K562 (cell line): ENCODE measurements around the gene FUBP3. TPM values are rescaled to one million over a fixed set of nuclear protein-coding genes. Genes with fewer than 3 reads are reported as not detected.
A peak's percentile ranks its signal among the peaks of the same experiment; 100 is the strongest.

Experiments used
- GABPB1 ChIP-seq: sonication (generic); formaldehyde crosslinking; IDR thresholded peaks from 2 replicates; pipeline ENCODE4 v1.8.0; 2022; ENCODE audit warnings: mild to moderate bottlenecking, missing genetic modification reagents
- KDM4B ChIP-seq, 2 experiments: fragments of 450-650 bp in 1 of 2; sonication (generic) in 1 of 2; IDR thresholded peaks; 2 replicates each; pipeline ENCODE4 v1.6.1; 2016 to 2017; ENCODE audit warnings: borderline replicate concordance in 2 of 2, antibody characterized with exemption in 1 of 2, low read depth in 1 of 2, mild to moderate bottlenecking in 1 of 2
- MAFK ChIP-seq: IDR thresholded peaks from 2 replicates; pipeline ENCODE4 v1.6.1; 2011; ENCODE audit warnings: low read length, improper control_type of control experiment
- MIER1 ChIP-seq: fragments of 450-650 bp; IDR thresholded peaks from 2 replicates; pipeline ENCODE4 v1.6.1; 2016; ENCODE audit warnings: antibody characterized with exemption, mild to moderate bottlenecking, low read depth
- MYC ChIP-seq, 2 experiments: fragments of 250-450 bp in 1 of 2; sonication (Bioruptor Pico) in 1 of 2; IDR thresholded peaks; 2 replicates each; pipeline versions ENCODE4 v1.5.1 to v1.6.1; 2012 to 2021; ENCODE audit warnings: low read depth in 2 of 2, borderline replicate concordance in 1 of 2, improper control_type of control experiment in 1 of 2, low read length in 1 of 2, mild to moderate bottlenecking in 1 of 2, moderate library complexity in 1 of 2
- POLR2AphosphoS5 ChIP-seq: IDR thresholded peaks from 2 replicates; pipeline ENCODE4 v1.6.1; 2011; ENCODE audit warnings: mild to moderate bottlenecking, low read depth, low read length, moderate library complexity; ENCODE audit not compliant: control insufficient read depth, insufficient read depth
- SAP30 ChIP-seq: fragments of 200-600 bp; sonication (generic); IDR thresholded peaks from 2 replicates; pipeline ENCODE4 v1.6.1; 2012; ENCODE audit warnings: borderline replicate concordance, low read depth, mild to moderate bottlenecking, moderate library complexity, low read length, control low read depth, inconsistent platforms; ENCODE audit not compliant: insufficient read depth, poor library complexity, severe bottlenecking
- TCF3 ChIP-seq: sonication (generic); formaldehyde crosslinking; IDR thresholded peaks from 2 replicates; pipeline ENCODE4 v1.4.0; 2020; ENCODE audit warnings: mild to moderate bottlenecking, missing genetic modification reagents
- TOE1 ChIP-seq, 2 experiments: fragments of 450-650 bp in 1 of 2; sonication (generic) in 1 of 2; formaldehyde crosslinking in 1 of 2; IDR thresholded peaks; 2 replicates each; pipeline versions ENCODE4 v1.7.1 to v1.8.0; 2016 to 2022; ENCODE audit warnings: borderline replicate concordance in 2 of 2, mild to moderate bottlenecking in 2 of 2, antibody characterized with exemption in 1 of 2, inconsistent platforms in 1 of 2, low read depth in 1 of 2, missing genetic modification reagents in 1 of 2, moderate library complexity in 1 of 2
- U2AF2 ChIP-seq: fragments of 200-400 bp; formaldehyde crosslinking; optimal IDR thresholded peaks from 2 replicates; pipeline ENCODE3; 2017; ENCODE audit warnings: low read depth, mild to moderate bottlenecking, low read length
- XRCC3 ChIP-seq: fragments of 450-650 bp; IDR thresholded peaks from 2 replicates; pipeline ENCODE4 v1.6.1; 2017; ENCODE audit warnings: mild to moderate bottlenecking, moderate library complexity
- ZFX ChIP-seq: sonication (generic); formaldehyde crosslinking; IDR thresholded peaks from 2 replicates; pipeline ENCODE4 v1.8.0; 2022; ENCODE audit warnings: mild to moderate bottlenecking, missing genetic modification reagents, moderate library complexity
- ZNF239 ChIP-seq: fragments of 250-450 bp; sonication (Bioruptor Pico); IDR thresholded peaks from 2 replicates; pipeline ENCODE4 v1.4.0; 2020; ENCODE audit warnings: mild to moderate bottlenecking
- polyA plus RNA-seq, 8 experiments: library from polyadenylated mRNA; depleted of rRNA in 4 of 8; stranded (reverse) in 5 of 8; unstranded in 3 of 8; fragments of >200 nt; fragmentation: Nextera tagmentation in 2 of 8; fragmentation: Illumina TruSeq in 1 of 8; extraction: Ambion mirVana in 2 of 8; extraction: Trizol in 1 of 8; gene quantifications; 2 replicates each; pipeline versions ENCODE4 v1.2.1 to v1.2.3, GENCODE V29; 2011 to 2014; ENCODE audit warnings: inconsistent platforms in 1 of 8, missing spikeins in 1 of 8
- total RNA-seq, 7 experiments: library from RNA; depleted of rRNA in 6 of 7; stranded (reverse); fragments of >200 nt in 6 of 7; fragmentation: Illumina TruSeq in 2 of 7; extraction: Trizol in 2 of 7; gene quantifications; 2 replicates each; pipeline versions ENCODE4 v1.2.1 to v1.2.3, GENCODE V29; 2011 to 2021; ENCODE audit warnings: low replicate concordance in 1 of 7
- TF ChIP-seq, protein P1 (sequence below), 3 experiments: fragments of 200-800 bp in 1 of 3; fragments of 250-450 bp in 1 of 3; fragments of 450-650 bp in 1 of 3; sonication (Bioruptor Pico) in 1 of 3; sonication (Bioruptor generic) in 1 of 3; formaldehyde crosslinking in 1 of 3; IDR thresholded peaks; 2 replicates each; pipeline versions ENCODE4 v1.6.1 to v1.8.0; 2016 to 2022; ENCODE audit warnings: mild to moderate bottlenecking in 2 of 3, missing genetic modification characterization in 2 of 3, missing compliant biosample characterization in 1 of 3, moderate library complexity in 1 of 3
- TF ChIP-seq, protein P2 (sequence below): sonication (generic); formaldehyde crosslinking; IDR thresholded peaks from 2 replicates; pipeline ENCODE4 v1.8.0; 2022; ENCODE audit warnings: mild to moderate bottlenecking, low read depth, missing genetic modification reagents
- TF ChIP-seq, protein P3 (sequence below): fragments of 450-650 bp; IDR thresholded peaks from one replicate; pipeline ENCODE4 v1.6.1; 2018; ENCODE audit warnings: mild to moderate bottlenecking, moderate library complexity; ENCODE audit not compliant: partially characterized antibody
- TF ChIP-seq, protein P4 (sequence below), 2 experiments: fragments of 450-650 bp in 1 of 2; sonication (generic) in 1 of 2; formaldehyde crosslinking; conservative IDR thresholded peaks; 2 replicates each; pipeline versions ENCODE4 v1.4.0 to v1.8.1; 2020 to 2022; ENCODE audit warnings: mild to moderate bottlenecking in 1 of 2, missing genetic modification reagents in 1 of 2

The FUBP3 gene
- total and polyA plus RNA-seq, 9 of the 15 experiments (the other 6 are each of a cell fraction or from before 2014, with no cell fraction given): 3.0 to 64.0 (median 48.1) TPM

DNA sequence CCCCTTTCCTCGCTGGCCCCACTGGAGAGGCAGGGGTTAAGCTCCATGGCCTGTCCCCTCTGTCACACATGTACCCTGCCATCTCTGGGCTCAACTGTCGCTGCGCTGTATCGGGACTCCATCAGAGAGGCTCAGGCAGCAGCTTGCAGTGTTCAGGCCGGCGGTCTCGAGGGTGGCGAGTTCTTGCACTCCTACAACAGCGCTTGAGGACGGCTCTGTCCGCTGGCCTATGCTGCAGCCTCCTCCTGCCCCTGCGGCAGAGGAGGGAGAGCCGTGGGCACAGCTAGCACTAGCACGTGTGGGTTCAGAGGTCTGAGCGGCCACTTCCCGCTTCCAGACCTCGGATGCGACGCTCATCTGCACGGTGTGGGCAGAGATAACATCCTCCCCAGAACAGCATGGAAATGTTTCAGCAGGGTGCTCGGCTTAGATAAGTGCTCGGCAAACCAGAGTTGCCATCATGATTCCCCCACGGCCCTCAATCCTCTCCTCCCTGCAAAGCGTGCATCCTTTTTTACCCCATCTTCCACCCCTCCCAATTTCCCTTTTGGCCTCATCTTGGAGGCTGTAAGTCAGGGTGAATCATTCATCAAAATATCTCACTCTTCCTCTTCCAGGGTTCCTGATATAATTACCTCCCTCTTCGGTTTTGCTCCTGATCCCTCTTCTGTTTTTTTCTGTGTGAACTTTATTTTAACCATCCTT is 41.9 kb upstream of the FUBP3 start (continued):
- TF ChIP-seq MYC (IDR thresholded peaks at IDR 0.05; ENCODE audit: low read depth, low read length) (peak; percentile 94), MYC (CRISPR knock-in tag; IDR thresholded peaks at IDR 0.05; ENCODE audit: borderline replicate concordance, low read depth) (0 out of 2 replicates have a peak, but pooled peaks have one; percentile 30), XRCC3 (no peak), ZNF239 (CRISPR knock-in tag) (peak; percentile 50; the same call in 1 of the 2 replicates), SAP30 (peak; percentile 42), GABPB1 (CRISPR knock-in tag) (peak; percentile 66), TCF3 (peak; percentile 99), TOE1 (IDR thresholded peaks at IDR 0.05; ENCODE audit: borderline replicate concordance) (peak; percentile 79), TOE1 (CRISPR knock-in tag; IDR thresholded peaks at IDR 0.05; ENCODE audit: borderline replicate concordance, low read depth) (no peak), U2AF2 (no peak), KDM4B (IDR thresholded peaks at IDR 0.05; ENCODE audit: borderline replicate concordance in 2 of 2, low read depth in 1 of 2) (peak in 1 of 2 experiments; percentile 77; a peak in 1 of 4 replicates), POLR2AphosphoS5 (peak; percentile 96), MAFK (no peak), MIER1 (0 out of 2 replicates have a peak, but pooled peaks have one; percentile 36), ZFX (CRISPR knock-in tag) (peak; percentile 39)
- TF ChIP-seq, protein P1, sequence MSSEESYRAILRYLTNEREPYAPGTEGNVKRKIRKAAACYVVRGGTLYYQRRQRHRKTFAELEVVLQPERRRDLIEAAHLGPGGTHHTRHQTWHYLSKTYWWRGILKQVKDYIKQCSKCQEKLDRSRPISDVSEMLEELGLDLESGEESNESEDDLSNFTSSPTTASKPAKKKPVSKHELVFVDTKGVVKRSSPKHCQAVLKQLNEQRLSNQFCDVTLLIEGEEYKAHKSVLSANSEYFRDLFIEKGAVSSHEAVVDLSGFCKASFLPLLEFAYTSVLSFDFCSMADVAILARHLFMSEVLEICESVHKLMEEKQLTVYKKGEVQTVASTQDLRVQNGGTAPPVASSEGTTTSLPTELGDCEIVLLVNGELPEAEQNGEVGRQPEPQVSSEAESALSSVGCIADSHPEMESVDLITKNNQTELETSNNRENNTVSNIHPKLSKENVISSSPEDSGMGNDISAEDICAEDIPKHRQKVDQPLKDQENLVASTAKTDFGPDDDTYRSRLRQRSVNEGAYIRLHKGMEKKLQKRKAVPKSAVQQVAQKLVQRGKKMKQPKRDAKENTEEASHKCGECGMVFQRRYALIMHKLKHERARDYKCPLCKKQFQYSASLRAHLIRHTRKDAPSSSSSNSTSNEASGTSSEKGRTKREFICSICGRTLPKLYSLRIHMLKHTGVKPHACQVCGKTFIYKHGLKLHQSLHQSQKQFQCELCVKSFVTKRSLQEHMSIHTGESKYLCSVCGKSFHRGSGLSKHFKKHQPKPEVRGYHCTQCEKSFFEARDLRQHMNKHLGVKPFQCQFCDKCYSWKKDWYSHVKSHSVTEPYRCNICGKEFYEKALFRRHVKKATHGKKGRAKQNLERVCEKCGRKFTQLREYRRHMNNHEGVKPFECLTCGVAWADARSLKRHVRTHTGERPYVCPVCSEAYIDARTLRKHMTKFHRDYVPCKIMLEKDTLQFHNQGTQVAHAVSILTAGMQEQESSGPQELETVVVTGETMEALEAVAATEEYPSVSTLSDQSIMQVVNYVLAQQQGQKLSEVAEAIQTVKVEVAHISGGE (CRISPR knock-in tag; IDR thresholded peaks at IDR 0.05): peak in 1 of 3 experiments; percentile 73; a peak in 2 of 6 replicates
- TF ChIP-seq, protein P2, sequence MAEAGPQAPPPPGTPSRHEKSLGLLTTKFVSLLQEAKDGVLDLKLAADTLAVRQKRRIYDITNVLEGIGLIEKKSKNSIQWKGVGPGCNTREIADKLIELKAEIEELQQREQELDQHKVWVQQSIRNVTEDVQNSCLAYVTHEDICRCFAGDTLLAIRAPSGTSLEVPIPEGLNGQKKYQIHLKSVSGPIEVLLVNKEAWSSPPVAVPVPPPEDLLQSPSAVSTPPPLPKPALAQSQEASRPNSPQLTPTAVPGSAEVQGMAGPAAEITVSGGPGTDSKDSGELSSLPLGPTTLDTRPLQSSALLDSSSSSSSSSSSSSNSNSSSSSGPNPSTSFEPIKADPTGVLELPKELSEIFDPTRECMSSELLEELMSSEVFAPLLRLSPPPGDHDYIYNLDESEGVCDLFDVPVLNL: no peak
- TF ChIP-seq, protein P3, sequence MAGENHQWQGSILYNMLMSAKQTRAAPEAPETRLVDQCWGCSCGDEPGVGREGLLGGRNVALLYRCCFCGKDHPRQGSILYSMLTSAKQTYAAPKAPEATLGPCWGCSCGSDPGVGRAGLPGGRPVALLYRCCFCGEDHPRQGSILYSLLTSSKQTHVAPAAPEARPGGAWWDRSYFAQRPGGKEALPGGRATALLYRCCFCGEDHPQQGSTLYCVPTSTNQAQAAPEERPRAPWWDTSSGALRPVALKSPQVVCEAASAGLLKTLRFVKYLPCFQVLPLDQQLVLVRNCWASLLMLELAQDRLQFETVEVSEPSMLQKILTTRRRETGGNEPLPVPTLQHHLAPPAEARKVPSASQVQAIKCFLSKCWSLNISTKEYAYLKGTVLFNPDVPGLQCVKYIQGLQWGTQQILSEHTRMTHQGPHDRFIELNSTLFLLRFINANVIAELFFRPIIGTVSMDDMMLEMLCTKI: no peak
- TF ChIP-seq, protein P4, sequence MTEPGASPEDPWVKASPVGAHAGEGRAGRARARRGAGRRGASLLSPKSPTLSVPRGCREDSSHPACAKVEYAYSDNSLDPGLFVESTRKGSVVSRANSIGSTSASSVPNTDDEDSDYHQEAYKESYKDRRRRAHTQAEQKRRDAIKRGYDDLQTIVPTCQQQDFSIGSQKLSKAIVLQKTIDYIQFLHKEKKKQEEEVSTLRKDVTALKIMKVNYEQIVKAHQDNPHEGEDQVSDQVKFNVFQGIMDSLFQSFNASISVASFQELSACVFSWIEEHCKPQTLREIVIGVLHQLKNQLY (CRISPR knock-in tag; conservative IDR thresholded peaks at IDR 0.05): no peak
